ENCODE results near the gene NPPC.

DNA sequence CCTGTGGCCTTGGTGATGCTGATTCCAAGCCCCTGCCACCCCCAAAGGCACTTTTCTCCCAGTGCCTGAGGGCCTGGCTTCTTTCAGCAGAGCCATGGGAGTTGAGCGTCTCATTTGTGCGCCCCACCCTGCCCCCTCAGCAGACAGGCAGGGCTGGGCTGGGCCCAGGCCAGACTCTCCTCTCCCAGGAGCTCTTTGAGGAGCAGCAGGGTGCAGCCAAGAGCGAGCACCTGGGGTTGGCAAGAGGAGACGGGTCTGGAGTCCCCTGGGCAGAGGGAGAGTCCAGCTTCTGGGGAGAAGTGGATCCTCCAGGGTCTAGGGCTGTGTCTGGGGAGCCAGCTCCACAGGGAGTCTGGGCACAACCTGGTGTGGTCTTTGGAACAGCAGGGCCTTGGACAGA is 21.2 kb downstream of the NPPC start:
- no peak for TF ChIP-seq POLR2A (IDR thresholded peaks at IDR 0.05)
- TF ChIP-seq, protein P1, sequence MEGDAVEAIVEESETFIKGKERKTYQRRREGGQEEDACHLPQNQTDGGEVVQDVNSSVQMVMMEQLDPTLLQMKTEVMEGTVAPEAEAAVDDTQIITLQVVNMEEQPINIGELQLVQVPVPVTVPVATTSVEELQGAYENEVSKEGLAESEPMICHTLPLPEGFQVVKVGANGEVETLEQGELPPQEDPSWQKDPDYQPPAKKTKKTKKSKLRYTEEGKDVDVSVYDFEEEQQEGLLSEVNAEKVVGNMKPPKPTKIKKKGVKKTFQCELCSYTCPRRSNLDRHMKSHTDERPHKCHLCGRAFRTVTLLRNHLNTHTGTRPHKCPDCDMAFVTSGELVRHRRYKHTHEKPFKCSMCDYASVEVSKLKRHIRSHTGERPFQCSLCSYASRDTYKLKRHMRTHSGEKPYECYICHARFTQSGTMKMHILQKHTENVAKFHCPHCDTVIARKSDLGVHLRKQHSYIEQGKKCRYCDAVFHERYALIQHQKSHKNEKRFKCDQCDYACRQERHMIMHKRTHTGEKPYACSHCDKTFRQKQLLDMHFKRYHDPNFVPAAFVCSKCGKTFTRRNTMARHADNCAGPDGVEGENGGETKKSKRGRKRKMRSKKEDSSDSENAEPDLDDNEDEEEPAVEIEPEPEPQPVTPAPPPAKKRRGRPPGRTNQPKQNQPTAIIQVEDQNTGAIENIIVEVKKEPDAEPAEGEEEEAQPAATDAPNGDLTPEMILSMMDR (IDR thresholded peaks at IDR 0.05): no peak
- no peak for TF ChIP-seq POLR2AphosphoS5 (IDR thresholded peaks at IDR 0.05)
